Suprapubic skin (tissue), 4 donors: ENCODE data around the gene BCL2L1.

ENCODE experiments used
- EP300 ChIP-seq: sonication (generic); formaldehyde crosslinking; IDR thresholded peaks from one replicate; pipeline ENCODE4 v1.6.1; 2017; ENCODE audit warnings: antibody characterized with exemption
- POLR2AphosphoS5 ChIP-seq, 3 donors: sonication (generic); formaldehyde crosslinking; IDR thresholded peaks; one replicate each; pipeline ENCODE4 v1.6.1; 2017; ENCODE audit warnings: antibody characterized with exemption in 3 of 3
- TF ChIP-seq, protein P1 (sequence below), 2 donors: fragments of 200-600 bp in 1 of 2; fragments of 450-650 bp in 1 of 2; sonication (generic) in 1 of 2; IDR thresholded peaks; one replicate each; pipeline ENCODE4 v1.5.1; 2016 to 2019; ENCODE audit warnings: antibody characterized with exemption in 2 of 2, mild to moderate bottlenecking in 1 of 2, moderate library complexity in 1 of 2

DNA sequence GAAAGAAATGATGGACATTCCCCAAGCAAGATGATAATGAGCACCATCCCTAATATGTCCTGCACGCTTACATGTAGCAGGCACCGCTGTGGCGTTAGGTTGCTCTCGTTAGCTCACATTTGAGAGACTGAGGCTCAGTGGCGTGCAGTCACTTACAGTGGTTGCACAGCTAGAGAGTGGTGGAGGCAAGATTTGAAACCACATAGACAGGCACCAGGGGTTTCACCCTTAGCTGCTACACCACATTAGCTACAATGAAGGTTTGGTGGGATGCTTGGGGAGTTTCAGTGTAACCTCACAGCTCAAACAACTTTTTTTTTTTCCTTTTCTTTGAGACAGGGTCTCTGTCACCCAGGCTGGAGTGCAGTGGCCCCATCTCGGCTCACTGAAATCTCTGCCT is 81.3 kb downstream of the BCL2L1 start:
- no peak for TF ChIP-seq POLR2AphosphoS5 (IDR thresholded peaks at IDR 0.05)
- TF ChIP-seq, protein P1, sequence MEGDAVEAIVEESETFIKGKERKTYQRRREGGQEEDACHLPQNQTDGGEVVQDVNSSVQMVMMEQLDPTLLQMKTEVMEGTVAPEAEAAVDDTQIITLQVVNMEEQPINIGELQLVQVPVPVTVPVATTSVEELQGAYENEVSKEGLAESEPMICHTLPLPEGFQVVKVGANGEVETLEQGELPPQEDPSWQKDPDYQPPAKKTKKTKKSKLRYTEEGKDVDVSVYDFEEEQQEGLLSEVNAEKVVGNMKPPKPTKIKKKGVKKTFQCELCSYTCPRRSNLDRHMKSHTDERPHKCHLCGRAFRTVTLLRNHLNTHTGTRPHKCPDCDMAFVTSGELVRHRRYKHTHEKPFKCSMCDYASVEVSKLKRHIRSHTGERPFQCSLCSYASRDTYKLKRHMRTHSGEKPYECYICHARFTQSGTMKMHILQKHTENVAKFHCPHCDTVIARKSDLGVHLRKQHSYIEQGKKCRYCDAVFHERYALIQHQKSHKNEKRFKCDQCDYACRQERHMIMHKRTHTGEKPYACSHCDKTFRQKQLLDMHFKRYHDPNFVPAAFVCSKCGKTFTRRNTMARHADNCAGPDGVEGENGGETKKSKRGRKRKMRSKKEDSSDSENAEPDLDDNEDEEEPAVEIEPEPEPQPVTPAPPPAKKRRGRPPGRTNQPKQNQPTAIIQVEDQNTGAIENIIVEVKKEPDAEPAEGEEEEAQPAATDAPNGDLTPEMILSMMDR (IDR thresholded peaks at IDR 0.05): no peak
- no peak for TF ChIP-seq EP300
